Measurements from ENCODE around the gene PRKG1.

Gene PRKG1

DNA sequence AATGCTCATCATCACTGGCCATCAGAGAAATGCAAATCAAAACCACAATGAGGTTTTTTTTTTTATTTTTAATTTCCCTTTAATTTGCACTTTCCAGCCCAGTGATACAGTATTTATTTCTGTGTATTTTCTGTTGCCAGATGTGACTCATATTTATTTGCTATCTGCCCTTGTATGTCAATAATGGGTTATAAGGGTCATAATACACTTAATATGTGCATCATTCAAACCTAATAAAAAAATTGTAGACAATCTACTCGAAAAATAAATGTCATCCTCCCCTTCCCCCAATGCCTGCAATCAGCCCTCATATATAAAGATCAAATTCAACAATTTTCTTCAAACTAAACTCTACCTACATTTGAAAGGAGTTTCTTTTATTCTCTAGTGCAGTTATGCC lies 470.6 kb downstream of the PRKG1 start:
- Histone ChIP-seq H3K4me2 (ENCODE audit: low read length) (no peak overlapping the region), H3K27ac (ENCODE audit: low read length) (no peak overlapping the region), H3K9ac (ENCODE audit: low read length) (no peak overlapping the region), H3K36me3 (replicated peaks; ENCODE audit: low read depth, low read length) (no peaks in the 10 kb centered on the region), H4K20me1 (ENCODE audit: insufficient read depth, low read length) (no peaks in the 10 kb centered on the region), H2AFZ (ENCODE audit: low read depth, low read length) (no peak overlapping the region), H3K4me1 (ENCODE audit: low read length) (no peaks in the 10 kb centered on the region), H3K27me3 (ENCODE audit: low read depth, low read length) (no peaks in the 10 kb centered on the region), H3K4me3 (ENCODE audit: low read length) (no peak overlapping the region), H3K9me3 (ENCODE audit: insufficient read depth, low read length) (no peaks in the 10 kb centered on the region), H3K79me2 (ENCODE audit: low read length) (no peaks in the 10 kb centered on the region)
- TF ChIP-seq, protein P1, sequence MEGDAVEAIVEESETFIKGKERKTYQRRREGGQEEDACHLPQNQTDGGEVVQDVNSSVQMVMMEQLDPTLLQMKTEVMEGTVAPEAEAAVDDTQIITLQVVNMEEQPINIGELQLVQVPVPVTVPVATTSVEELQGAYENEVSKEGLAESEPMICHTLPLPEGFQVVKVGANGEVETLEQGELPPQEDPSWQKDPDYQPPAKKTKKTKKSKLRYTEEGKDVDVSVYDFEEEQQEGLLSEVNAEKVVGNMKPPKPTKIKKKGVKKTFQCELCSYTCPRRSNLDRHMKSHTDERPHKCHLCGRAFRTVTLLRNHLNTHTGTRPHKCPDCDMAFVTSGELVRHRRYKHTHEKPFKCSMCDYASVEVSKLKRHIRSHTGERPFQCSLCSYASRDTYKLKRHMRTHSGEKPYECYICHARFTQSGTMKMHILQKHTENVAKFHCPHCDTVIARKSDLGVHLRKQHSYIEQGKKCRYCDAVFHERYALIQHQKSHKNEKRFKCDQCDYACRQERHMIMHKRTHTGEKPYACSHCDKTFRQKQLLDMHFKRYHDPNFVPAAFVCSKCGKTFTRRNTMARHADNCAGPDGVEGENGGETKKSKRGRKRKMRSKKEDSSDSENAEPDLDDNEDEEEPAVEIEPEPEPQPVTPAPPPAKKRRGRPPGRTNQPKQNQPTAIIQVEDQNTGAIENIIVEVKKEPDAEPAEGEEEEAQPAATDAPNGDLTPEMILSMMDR (IDR thresholded peaks at IDR 0.05; ENCODE audit: low read depth, low read length), result no peak
- no peak for TF ChIP-seq EZH2phosphoT487 (IDR thresholded peaks at IDR 0.05; ENCODE audit: low read depth)

DNA sequence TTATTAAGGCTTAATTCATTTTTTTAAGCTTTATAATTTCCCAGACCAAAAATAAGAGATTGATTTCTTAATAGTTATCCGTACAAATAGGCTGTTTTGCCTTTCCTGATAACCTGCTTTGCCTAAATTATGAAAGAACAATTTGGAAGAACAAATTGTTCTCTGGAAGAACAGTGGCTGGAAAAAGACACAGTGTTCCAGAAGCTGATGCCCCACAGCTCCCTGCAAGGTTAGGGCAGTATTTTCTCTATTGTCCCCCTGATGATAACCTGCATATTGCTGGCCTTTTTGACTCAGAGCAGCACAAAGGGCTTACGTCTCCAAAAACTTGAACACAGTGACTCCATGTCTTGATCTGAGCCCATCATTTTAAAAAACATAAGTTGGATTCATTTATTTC lies 473.7 kb downstream of the PRKG1 start:
- H3K36me3 ChIP-seq (replicated peaks; ENCODE audit: low read depth, low read length), result no peaks in the 10 kb centered on the region
- no peak overlapping the region for H3K4me3 ChIP-seq (ENCODE audit: low read length)
- H3K27me3 ChIP-seq (ENCODE audit: low read depth, low read length), result no peaks in the 10 kb centered on the region
- TF ChIP-seq, protein P1 (IDR thresholded peaks at IDR 0.05; ENCODE audit: low read depth, low read length), result no peak
- no peak overlapping the region for H3K9ac ChIP-seq (ENCODE audit: low read length)
- H3K4me2 ChIP-seq (ENCODE audit: low read length), result no peak overlapping the region
- H4K20me1 ChIP-seq (ENCODE audit: insufficient read depth, low read length), result no peaks in the 10 kb centered on the region
- H3K79me2 ChIP-seq (ENCODE audit: low read length), result no peaks in the 10 kb centered on the region
- no peaks in the 10 kb centered on the region for H3K9me3 ChIP-seq (ENCODE audit: insufficient read depth, low read length)
- H3K4me1 ChIP-seq (ENCODE audit: low read length), result no peaks in the 10 kb centered on the region
- no peak overlapping the region for H3K27ac ChIP-seq (ENCODE audit: low read length)
- no peak overlapping the region for H2AFZ ChIP-seq (ENCODE audit: low read depth, low read length)

DNA sequence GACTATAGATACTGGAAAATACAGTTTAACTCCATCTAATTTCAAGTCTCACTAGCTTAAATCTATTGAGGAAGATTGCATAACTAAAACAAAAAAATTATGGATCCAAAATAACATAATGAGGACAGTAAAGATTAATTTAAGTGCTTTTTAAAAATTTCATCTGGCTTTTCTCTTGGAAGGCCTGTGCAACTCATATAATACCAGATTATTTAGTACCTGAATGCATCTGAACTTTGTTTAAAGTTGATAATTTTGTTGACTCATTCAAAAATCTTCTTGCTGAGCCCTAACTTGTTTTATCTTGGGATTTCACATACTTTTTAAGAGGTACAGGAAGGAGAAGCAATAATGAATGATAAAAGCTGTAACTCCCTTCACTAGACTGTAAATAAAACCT lies 478.6 kb downstream of the PRKG1 start:
- H3K27ac ChIP-seq (ENCODE audit: low read length), result no peak overlapping the region
- TF ChIP-seq EZH2phosphoT487 (IDR thresholded peaks at IDR 0.05; ENCODE audit: low read depth), result no peak
- TF ChIP-seq, protein P1 (IDR thresholded peaks at IDR 0.05; ENCODE audit: low read depth, low read length), result no peak

GRCh38 chr10:51564896-51565510 lies 490.7 kb downstream of the PRKG1 start:
- Histone ChIP-seq H3K9ac (ENCODE audit: low read length) (no peak overlapping the region), H3K4me3 (ENCODE audit: low read length) (no peak overlapping the region), H3K36me3 (replicated peaks; ENCODE audit: low read depth, low read length) (no peaks in the 10 kb centered on the region), H3K9me3 (ENCODE audit: insufficient read depth, low read length) (no peaks in the 10 kb centered on the region), H3K27me3 (ENCODE audit: low read depth, low read length) (no peaks in the 10 kb centered on the region), H3K4me2 (ENCODE audit: low read length) (no peak overlapping the region), H2AFZ (ENCODE audit: low read depth, low read length) (no peak overlapping the region), H3K27ac (ENCODE audit: low read length) (no peak overlapping the region), H3K4me1 (ENCODE audit: low read length) (no peaks in the 10 kb centered on the region), H3K79me2 (ENCODE audit: low read length) (no peaks in the 10 kb centered on the region), H4K20me1 (ENCODE audit: insufficient read depth, low read length) (no peaks in the 10 kb centered on the region)
- no peak for TF ChIP-seq EZH2phosphoT487 (IDR thresholded peaks at IDR 0.05; ENCODE audit: low read depth)
- TF ChIP-seq, protein P1 (IDR thresholded peaks at IDR 0.05; ENCODE audit: low read depth, low read length), result no peak

More for the DNA sequence above, 478.6 kb downstream of the PRKG1 start:
- H3K9ac ChIP-seq (ENCODE audit: low read length), result no peak overlapping the region
- no peaks in the 10 kb centered on the region for H3K27me3 ChIP-seq (ENCODE audit: low read depth, low read length)
- no peaks in the 10 kb centered on the region for H3K9me3 ChIP-seq (ENCODE audit: insufficient read depth, low read length)
- H3K79me2 ChIP-seq (ENCODE audit: low read length), result no peaks in the 10 kb centered on the region
- no peak overlapping the region for H3K4me3 ChIP-seq (ENCODE audit: low read length)
- no peaks in the 10 kb centered on the region for H4K20me1 ChIP-seq (ENCODE audit: insufficient read depth, low read length)
- no peaks in the 10 kb centered on the region for H3K4me1 ChIP-seq (ENCODE audit: low read length)
- H3K36me3 ChIP-seq (replicated peaks; ENCODE audit: low read depth, low read length), result no peaks in the 10 kb centered on the region
- H2AFZ ChIP-seq (ENCODE audit: low read depth, low read length), result no peak overlapping the region
- H3K4me2 ChIP-seq (ENCODE audit: low read length), result no peak overlapping the region

All from OCI-LY3 (cell line).